Trophoblast cell (in vitro differentiated cells and primary cell): ENCODE results near the gene DNAJC28.
"Not testable (repeated sequence)": the region's sequence is repeated elsewhere in the genome, so short reads cannot be mapped to it uniquely, and the experiment has no call there.

Experiments
- DNase-seq, 2 donors: peaks; one replicate each; pipeline ENCODE4 v3.0.0-alpha.2; 2016
- H2AFZ ChIP-seq: 2 replicates; pipeline ENCODE4 v1.6.1; 2013; ENCODE audit warnings: low read length, moderate library complexity, mild to moderate bottlenecking; ENCODE audit not compliant: insufficient read depth, poor library complexity
- H2AK5ac ChIP-seq: 2 replicates; pipeline ENCODE4 v1.6.1; 2013; ENCODE audit warnings: mild to moderate bottlenecking, low read length
- H2BK120ac ChIP-seq: 2 replicates; pipeline ENCODE4 v1.6.1; 2013; ENCODE audit warnings: low read length, mild to moderate bottlenecking, moderate library complexity; ENCODE audit not compliant: insufficient read depth, poor library complexity
- H2BK12ac ChIP-seq: 2 replicates; pipeline ENCODE4 v1.6.1; 2013; ENCODE audit warnings: mild to moderate bottlenecking, low read length, moderate library complexity
- H2BK5ac ChIP-seq: 2 replicates; pipeline ENCODE4 v1.6.1; 2013; ENCODE audit warnings: low read length, low read depth, moderate library complexity, mild to moderate bottlenecking; ENCODE audit not compliant: poor library complexity
- H3K14ac ChIP-seq: 2 replicates; pipeline ENCODE4 v1.6.1; 2013; ENCODE audit warnings: mild to moderate bottlenecking, low read length
- H3K18ac ChIP-seq: 2 replicates; pipeline ENCODE4 v1.6.1; 2013; ENCODE audit warnings: mild to moderate bottlenecking, low read length
- H3K23ac ChIP-seq: 2 replicates; pipeline ENCODE4 v1.6.1; 2013; ENCODE audit warnings: low read length
- H3K27ac ChIP-seq: 2 replicates; pipeline ENCODE4 v1.5.1; 2013; ENCODE audit warnings: low read depth, mild to moderate bottlenecking, inconsistent platforms, low read length, moderate library complexity
- H3K27me3 ChIP-seq: 2 replicates; pipeline ENCODE4 v1.6.1; 2013; ENCODE audit warnings: inconsistent platforms, mild to moderate bottlenecking, low read length, moderate library complexity; ENCODE audit not compliant: insufficient read depth
- H3K36me3 ChIP-seq, 2 experiments: 1 replicate in 1 of 2; 2 replicates in 1 of 2; pipeline ENCODE4 v1.6.1; 2013; ENCODE audit warnings: low read length in 2 of 2, mild to moderate bottlenecking in 2 of 2, moderate library complexity in 1 of 2; ENCODE audit not compliant: insufficient read depth in 2 of 2, control insufficient read depth in 1 of 2
- H3K4ac ChIP-seq: 2 replicates; pipeline ENCODE4 v1.6.1; 2013; ENCODE audit warnings: low read depth, mild to moderate bottlenecking, low read length, moderate library complexity
- H3K4me1 ChIP-seq, 2 experiments: 1 replicate in 1 of 2; 2 replicates in 1 of 2; pipeline ENCODE4 v1.6.1; 2013; ENCODE audit warnings: low read length in 2 of 2, mild to moderate bottlenecking in 2 of 2, moderate library complexity in 1 of 2; ENCODE audit not compliant: insufficient read depth in 2 of 2, control insufficient read depth in 1 of 2
- H3K4me2 ChIP-seq: 2 replicates; pipeline ENCODE4 v1.6.1; 2013; ENCODE audit warnings: inconsistent platforms, mild to moderate bottlenecking, low read length, moderate library complexity
- H3K4me3 ChIP-seq: 2 replicates; pipeline ENCODE4 v1.5.1; 2013; ENCODE audit warnings: mild to moderate bottlenecking, low read depth, low read length, inconsistent platforms
- H3K79me1 ChIP-seq: one replicate; pipeline ENCODE4 v1.6.1; 2013; ENCODE audit warnings: low read length
- H3K79me2 ChIP-seq: 2 replicates; pipeline ENCODE4 v1.6.1; 2013; ENCODE audit warnings: low read length, mild to moderate bottlenecking; ENCODE audit not compliant: control insufficient read depth, insufficient read depth, poor library complexity
- H3K9ac ChIP-seq: 2 replicates; pipeline ENCODE4 v1.6.1; 2013; ENCODE audit warnings: mild to moderate bottlenecking, low read length
- H3K9me3 ChIP-seq: 2 replicates; pipeline ENCODE4 v1.6.1; 2013; ENCODE audit warnings: low read depth, mild to moderate bottlenecking, control low read depth, inconsistent platforms, low read length; ENCODE audit not compliant: insufficient read depth
- H4K12ac ChIP-seq: 2 replicates; pipeline ENCODE4 v1.6.1; 2013; ENCODE audit warnings: low read depth, mild to moderate bottlenecking, low read length, moderate library complexity
- H4K8ac ChIP-seq: 2 replicates; pipeline ENCODE4 v1.6.1; 2013; ENCODE audit warnings: low read depth, mild to moderate bottlenecking, low read length, moderate library complexity
- H4K91ac ChIP-seq: one replicate; pipeline ENCODE4 v1.6.1; 2013; ENCODE audit warnings: low read depth, mild to moderate bottlenecking, low read length, moderate library complexity
- WGBS: extraction: QIAGEN DNeasy Blood & Tissue Kit; methylation state at CpG from one replicate; pipeline ENCODE4 v1.1.7; 2013; ENCODE audit warnings: missing lambda C conversion rate; ENCODE audit not compliant: insufficient read length, insufficient coverage; ENCODE audit errors: extremely low coverage; 5-methylcytosine and 5-hydroxymethylcytosine counted together

DNAJC28 gene

DNA sequence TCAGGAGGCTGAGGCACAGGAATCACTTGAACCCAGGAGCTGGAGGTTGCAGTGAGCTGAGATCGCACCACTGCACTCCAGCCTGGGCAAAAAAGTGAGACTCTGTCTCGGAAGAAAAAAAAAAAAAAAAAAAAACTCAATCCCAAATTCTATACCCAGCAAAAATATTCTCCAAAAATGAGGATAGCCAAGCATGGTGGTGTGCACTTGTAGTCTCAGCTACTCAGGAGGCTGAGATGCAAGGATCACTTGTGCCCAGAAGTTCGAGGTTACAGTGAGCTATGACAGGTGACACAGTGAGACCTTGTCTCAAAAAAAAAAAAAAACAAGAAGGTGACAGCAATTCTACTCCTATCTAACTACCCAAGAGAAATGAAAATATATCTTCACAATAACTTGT lies 18.2 kb downstream of the DNAJC28 start:
- Histone ChIP-seq H2AFZ (no peak overlapping the region), H4K91ac (no peak overlapping the region), H3K4me3 (no peak overlapping the region), H3K27me3 (no peaks in the 10 kb centered on the region), H3K27ac (no peak overlapping the region), H4K12ac (no peak overlapping the region), H3K79me1 (no peaks in the 10 kb centered on the region), H3K18ac (no peak overlapping the region), H3K23ac (no peak overlapping the region), H4K8ac (no peak overlapping the region), H2BK120ac (no peak overlapping the region), H3K4me1 (peaks cover 0 to 2% of the 10 kb centered on the region in 2 experiments), H3K4me2 (no peak overlapping the region), H2BK12ac (no peak overlapping the region), H3K14ac (no peak overlapping the region), H3K79me2 (no peaks in the 10 kb centered on the region), H2AK5ac (no peak overlapping the region), H3K36me3 (no peaks in the 10 kb centered on the region), H2BK5ac (no peak overlapping the region), H3K9ac (no peak overlapping the region), H3K9me3 (no peaks in the 10 kb centered on the region), H3K4ac (no peak overlapping the region)
- WGBS = no CpG with 5 or more reads among the region's 3 CpGs
- no peak for DNase-seq

DNA sequence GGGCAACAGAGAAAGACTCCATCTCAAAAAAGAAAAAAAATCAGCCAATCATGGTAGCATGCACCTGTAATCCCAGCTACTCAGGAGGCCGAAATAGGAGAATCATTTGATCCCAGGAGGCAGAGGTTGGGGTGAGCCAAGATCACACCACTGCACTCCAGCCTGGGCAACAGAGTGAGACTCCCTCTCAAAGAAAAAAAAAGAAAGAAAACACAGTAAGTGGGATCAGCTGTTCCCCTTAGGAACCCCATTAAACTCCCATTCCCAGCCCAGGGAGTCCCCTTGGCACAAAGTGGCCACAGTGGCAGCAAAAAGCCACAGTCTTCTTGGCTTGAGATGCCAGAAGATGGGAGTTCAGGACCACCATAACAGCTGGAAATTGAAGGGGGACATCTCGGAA lies 20.8 kb downstream of the DNAJC28 start:
- Histone ChIP-seq H3K4ac (no peak overlapping the region), H3K4me3 (no peak overlapping the region), H3K9ac (no peak overlapping the region), H3K79me2 (no peaks in the 10 kb centered on the region), H3K18ac (no peak overlapping the region), H2BK120ac (no peak overlapping the region), H3K23ac (no peak overlapping the region), H2BK5ac (no peak overlapping the region), H2BK12ac (no peak overlapping the region), H3K9me3 (no peaks in the 10 kb centered on the region), H2AK5ac (no peak overlapping the region), H3K27ac (no peak overlapping the region), H2AFZ (no peak overlapping the region), H3K36me3 (no peaks in the 10 kb centered on the region), H3K14ac (no peak overlapping the region), H3K79me1 (no peaks in the 10 kb centered on the region), H4K91ac (no peak overlapping the region), H3K4me1 (no peaks in the 10 kb centered on the region), H3K27me3 (no peaks in the 10 kb centered on the region), H4K12ac (no peak overlapping the region), H3K4me2 (no peak overlapping the region), H4K8ac (no peak overlapping the region)
- no CpG with 5 or more reads among the region's 2 CpGs for WGBS
- DNase-seq = no peak

DNA sequence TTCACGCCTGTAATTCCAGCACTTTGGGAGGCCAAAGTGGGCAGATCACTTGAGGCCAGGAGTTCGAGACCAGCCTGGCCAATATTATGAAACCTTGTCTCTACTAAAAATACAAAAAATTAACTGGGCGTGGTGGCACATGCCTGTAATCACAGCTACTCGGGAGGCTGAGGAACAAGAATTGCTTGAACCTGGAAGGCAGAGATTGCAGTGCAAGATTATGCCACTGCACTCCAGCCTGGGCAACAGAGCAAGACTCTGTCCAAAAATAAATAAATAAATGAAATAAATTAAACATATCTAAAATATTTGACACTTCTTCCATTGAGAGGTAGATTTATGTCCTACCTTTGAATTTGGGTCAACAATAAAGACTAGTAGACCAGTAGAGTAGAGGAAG lies 22.3 kb downstream of the DNAJC28 start:
- H2AK5ac ChIP-seq, H3K4ac ChIP-seq, H3K27ac ChIP-seq, H3K79me2 ChIP-seq, H4K8ac ChIP-seq, H3K18ac ChIP-seq, H4K12ac ChIP-seq, H2BK120ac ChIP-seq, H3K4me1 ChIP-seq, H2BK5ac ChIP-seq, H3K27me3 ChIP-seq, H3K9ac ChIP-seq, H3K4me3 ChIP-seq, H3K23ac ChIP-seq, H3K9me3 ChIP-seq, H2BK12ac ChIP-seq, H3K36me3 ChIP-seq, H3K14ac ChIP-seq, H3K4me2 ChIP-seq, H3K79me1 ChIP-seq, H4K91ac ChIP-seq, H2AFZ ChIP-seq, DNase-seq: not testable (repeated sequence)
- WGBS = no CpG with 5 or more reads among the region's 4 CpGs

DNA sequence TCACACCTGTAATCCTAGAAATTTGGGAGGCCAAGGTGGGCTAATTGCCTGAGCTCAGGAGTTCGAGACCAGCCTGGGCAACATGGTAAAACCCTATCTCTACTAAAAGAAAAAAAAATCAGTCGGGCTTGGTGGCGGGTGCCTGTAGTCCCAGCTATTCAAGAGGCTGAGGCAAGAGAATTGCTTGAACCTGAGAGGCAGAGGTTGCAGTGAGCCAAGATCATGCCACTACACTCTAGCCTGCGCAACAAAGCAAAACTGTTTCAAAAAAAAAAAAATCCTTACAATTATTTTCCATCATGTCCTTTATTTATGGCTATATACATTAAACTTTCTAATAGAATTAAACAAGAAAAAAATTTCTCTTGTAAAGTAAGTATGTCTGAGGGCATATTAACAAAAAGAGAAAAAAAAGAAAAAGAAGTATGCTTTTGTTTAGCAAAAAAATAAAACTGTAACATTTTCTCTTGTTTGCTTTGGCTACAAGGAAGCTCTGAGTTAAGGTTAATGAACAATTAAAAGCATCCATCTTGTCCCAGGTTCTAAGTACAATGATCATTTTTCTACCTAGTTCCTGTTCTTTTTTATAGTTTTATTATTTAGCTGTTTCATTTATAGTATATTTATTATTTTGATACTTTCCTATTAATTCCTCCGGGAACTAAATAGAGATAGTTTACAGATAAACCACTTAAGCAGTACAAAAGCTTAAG lies 29.8 kb downstream of the DNAJC28 start:
- WGBS = no CpG with 5 or more reads among the region's 5 CpGs
- no peaks in the 10 kb centered on the region for H3K27me3 ChIP-seq
- no peak overlapping the region for H3K9ac ChIP-seq

More for the DNA sequence above, 29.8 kb downstream of the DNAJC28 start:
- Histone ChIP-seq H3K4ac (no peak overlapping the region), H4K91ac (no peak overlapping the region), H3K4me3 (no peak overlapping the region), H4K12ac (no peak overlapping the region), H2BK120ac (no peak overlapping the region), H3K18ac (no peak overlapping the region), H2AK5ac (no peak overlapping the region), H2BK5ac (no peak overlapping the region), H2AFZ (no peak overlapping the region), H3K4me2 (no peak overlapping the region), H3K4me1 (no peaks in the 10 kb centered on the region), H4K8ac (no peak overlapping the region), H3K36me3 (peaks cover 2 to 3% of the 10 kb centered on the region in 2 experiments), H3K14ac (no peak overlapping the region), H3K27ac (no peak overlapping the region), H3K79me2 (no peaks in the 10 kb centered on the region), H3K23ac (no peak overlapping the region), H2BK12ac (no peak overlapping the region), H3K9me3 (no peaks in the 10 kb centered on the region), H3K79me1 (no peaks in the 10 kb centered on the region)
- DNase-seq = no peak
